HepG2 (cell line): ENCODE measurements around the gene DEDD2. TPM values are rescaled to one million over a fixed set of nuclear protein-coding genes. Genes with fewer than 3 reads are reported as not detected.

Source experiments
- CHD2 ChIP-seq: IDR thresholded peaks from 2 replicates; pipeline ENCODE4 v1.6.1; 2011; ENCODE audit warnings: low read depth, low read length, improper control_type of control experiment
- HNF4A ChIP-seq: sonication (generic); formaldehyde crosslinking; IDR thresholded peaks from 2 replicates; pipeline ENCODE4 v1.4.0; 2020; ENCODE audit warnings: missing genetic modification reagents
- LCORL ChIP-seq, 2 experiments: fragments of 450-650 bp in 1 of 2; sonication (generic) in 1 of 2; formaldehyde crosslinking in 1 of 2; IDR thresholded peaks; 2 replicates each; pipeline versions ENCODE4 v1.5.0 to v1.6.1; 2017 to 2020; ENCODE audit warnings: antibody characterized with exemption in 1 of 2, missing genetic modification reagents in 1 of 2
- PAF1 ChIP-seq: IDR thresholded peaks from 2 replicates; pipeline ENCODE4 v1.6.1; 2016; ENCODE audit warnings: missing genetic modification reagents, missing compliant biosample characterization
- SATB2 ChIP-seq: sonication (generic); formaldehyde crosslinking; IDR thresholded peaks from 2 replicates; pipeline ENCODE4 v1.5.0; 2020; ENCODE audit warnings: missing genetic modification reagents
- U2AF2 ChIP-seq: fragments of 200-400 bp; formaldehyde crosslinking; IDR thresholded peaks from 2 replicates; pipeline ENCODE4 v1.6.1; 2017; ENCODE audit warnings: low read depth, mild to moderate bottlenecking, low read length
- ZBTB21 ChIP-seq: sonication (generic); formaldehyde crosslinking; IDR thresholded peaks from 2 replicates; pipeline ENCODE4 v1.4.0; 2020; ENCODE audit warnings: missing genetic modification reagents
- ZNF205 ChIP-seq: IDR thresholded peaks from 2 replicates; pipeline ENCODE4 v1.6.1; 2018; ENCODE audit warnings: missing biosample characterization, missing genetic modification reagents
- ZSCAN9 ChIP-seq: IDR thresholded peaks from 2 replicates; pipeline ENCODE4 v1.6.1; 2016; ENCODE audit warnings: borderline replicate concordance
- polyA plus RNA-seq, 8 experiments: library from polyadenylated mRNA; depleted of rRNA in 3 of 8; stranded (reverse) in 7 of 8; unstranded in 1 of 8; fragments of >200 nt; fragmentation: Illumina TruSeq in 4 of 8; extraction: Trizol in 4 of 8; gene quantifications; 2 replicates each; pipeline versions ENCODE4 v1.2.1 to v1.2.3, GENCODE V29; 2011 to 2016; ENCODE audit warnings: low read depth in 4 of 8, missing spikeins in 1 of 8, mixed read lengths in 1 of 8; ENCODE audit not compliant: insufficient read depth in 1 of 8
- total RNA-seq, 5 experiments: library from RNA; depleted of rRNA; stranded (reverse); fragments of >200 nt; fragmentation: Illumina TruSeq; extraction: Trizol; gene quantifications; 2 replicates each; pipeline ENCODE4 v1.2.3, GENCODE V29; 2016; ENCODE audit warnings: low read depth in 1 of 5
- TF ChIP-seq, protein P1 (sequence below): sonication (generic); formaldehyde crosslinking; IDR thresholded peaks from 2 replicates; pipeline ENCODE4 v1.4.0; 2020; ENCODE audit warnings: missing genetic modification reagents, borderline replicate concordance
- TF ChIP-seq, protein P2 (sequence below): sonication (generic); formaldehyde crosslinking; IDR thresholded peaks from 2 replicates; pipeline ENCODE4 v1.4.0; 2020; ENCODE audit warnings: missing genetic modification reagents, borderline replicate concordance
- TF ChIP-seq, protein P3 (sequence below): IDR thresholded peaks from 2 replicates; pipeline ENCODE4 v1.6.1; 2016
- TF ChIP-seq, protein P4 (sequence below), 2 experiments: sonication (generic) in 1 of 2; formaldehyde crosslinking in 1 of 2; IDR thresholded peaks; 2 replicates each; pipeline versions ENCODE4 v1.4.0 to v1.6.1; 2018 to 2020; ENCODE audit warnings: missing genetic modification reagents in 2 of 2, borderline replicate concordance in 1 of 2, low read depth in 1 of 2, mild to moderate bottlenecking in 1 of 2, missing biosample characterization in 1 of 2
- TF ChIP-seq, protein P5 (sequence below): sonication (generic); IDR thresholded peaks from 2 replicates; pipeline ENCODE4 v1.6.1; 2016; ENCODE audit warnings: low read depth, borderline replicate concordance
- TF ChIP-seq, protein P6 (sequence below): sonication (generic); formaldehyde crosslinking; IDR thresholded peaks from 2 replicates; pipeline ENCODE4 v1.9.0; 2021; ENCODE audit warnings: missing genetic modification reagents, borderline replicate concordance

The DEDD2 gene
- total and polyA plus RNA-seq, 2 of the 13 experiments (the other 11 are each of a cell fraction or from before 2014, with no cell fraction given): 19.2 to 24.7 TPM

DNA sequence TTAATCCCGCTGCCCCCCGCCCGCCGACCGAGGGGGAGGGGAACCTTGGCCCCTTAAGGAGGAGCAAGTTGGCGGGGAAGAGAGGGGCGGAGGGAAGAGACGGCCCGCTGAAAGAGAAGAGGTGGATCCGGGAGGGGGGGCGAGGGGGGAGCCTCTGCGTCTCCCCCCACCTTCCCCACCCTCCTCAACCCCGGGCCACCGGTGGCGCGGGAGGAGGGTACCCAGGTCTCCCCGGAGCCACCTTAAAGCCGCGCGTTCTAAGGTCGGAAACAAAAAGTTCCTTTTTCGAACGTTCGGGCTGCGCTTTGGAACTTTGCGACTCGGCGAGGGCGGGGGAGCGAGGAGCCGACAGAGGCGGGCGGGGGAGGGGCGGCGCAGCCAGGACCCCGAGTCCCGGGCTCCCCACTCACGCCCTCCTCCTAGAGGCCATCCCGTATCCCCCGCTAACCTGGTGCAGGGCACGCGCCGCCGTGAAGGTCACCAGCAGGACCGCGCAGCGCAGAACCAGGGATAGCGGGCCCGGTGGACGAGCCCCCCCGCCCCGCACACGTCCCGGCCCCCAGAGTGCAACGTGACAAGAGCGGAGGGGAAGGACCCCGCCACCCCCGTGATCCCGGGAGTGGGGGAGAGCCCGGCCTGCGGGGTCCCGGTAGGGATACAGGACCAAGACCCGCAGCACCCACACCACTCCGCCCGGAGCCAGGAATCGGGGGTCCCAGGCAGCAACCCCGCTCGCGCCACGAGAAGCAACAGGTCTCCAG lies 36.8 kb upstream of the DEDD2 start (continued):
- TF ChIP-seq, protein P1, sequence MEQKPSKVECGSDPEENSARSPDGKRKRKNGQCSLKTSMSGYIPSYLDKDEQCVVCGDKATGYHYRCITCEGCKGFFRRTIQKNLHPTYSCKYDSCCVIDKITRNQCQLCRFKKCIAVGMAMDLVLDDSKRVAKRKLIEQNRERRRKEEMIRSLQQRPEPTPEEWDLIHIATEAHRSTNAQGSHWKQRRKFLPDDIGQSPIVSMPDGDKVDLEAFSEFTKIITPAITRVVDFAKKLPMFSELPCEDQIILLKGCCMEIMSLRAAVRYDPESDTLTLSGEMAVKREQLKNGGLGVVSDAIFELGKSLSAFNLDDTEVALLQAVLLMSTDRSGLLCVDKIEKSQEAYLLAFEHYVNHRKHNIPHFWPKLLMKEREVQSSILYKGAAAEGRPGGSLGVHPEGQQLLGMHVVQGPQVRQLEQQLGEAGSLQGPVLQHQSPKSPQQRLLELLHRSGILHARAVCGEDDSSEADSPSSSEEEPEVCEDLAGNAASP (CRISPR knock-in tag): 0 out of 2 replicates have a peak, but pooled peaks have one; percentile 45
- TF ChIP-seq ZNF205 (CRISPR knock-in tag) (0 out of 2 replicates have a peak, but pooled peaks have one; percentile 30), CHD2 (peak; percentile 39; the same call in 1 of the 2 replicates), ZBTB21 (CRISPR knock-in tag) (no peak), LCORL (IDR thresholded peaks at IDR 0.05) (no peak), LCORL (CRISPR knock-in tag; IDR thresholded peaks at IDR 0.05) (peak; percentile 27; the same call in 1 of the 2 replicates), SATB2 (no peak), HNF4A (peak; percentile 70), PAF1 (no peak), ZSCAN9 (no peak), U2AF2 (0 out of 2 replicates have a peak, but pooled peaks have one; percentile 62)
- TF ChIP-seq, protein P2, sequence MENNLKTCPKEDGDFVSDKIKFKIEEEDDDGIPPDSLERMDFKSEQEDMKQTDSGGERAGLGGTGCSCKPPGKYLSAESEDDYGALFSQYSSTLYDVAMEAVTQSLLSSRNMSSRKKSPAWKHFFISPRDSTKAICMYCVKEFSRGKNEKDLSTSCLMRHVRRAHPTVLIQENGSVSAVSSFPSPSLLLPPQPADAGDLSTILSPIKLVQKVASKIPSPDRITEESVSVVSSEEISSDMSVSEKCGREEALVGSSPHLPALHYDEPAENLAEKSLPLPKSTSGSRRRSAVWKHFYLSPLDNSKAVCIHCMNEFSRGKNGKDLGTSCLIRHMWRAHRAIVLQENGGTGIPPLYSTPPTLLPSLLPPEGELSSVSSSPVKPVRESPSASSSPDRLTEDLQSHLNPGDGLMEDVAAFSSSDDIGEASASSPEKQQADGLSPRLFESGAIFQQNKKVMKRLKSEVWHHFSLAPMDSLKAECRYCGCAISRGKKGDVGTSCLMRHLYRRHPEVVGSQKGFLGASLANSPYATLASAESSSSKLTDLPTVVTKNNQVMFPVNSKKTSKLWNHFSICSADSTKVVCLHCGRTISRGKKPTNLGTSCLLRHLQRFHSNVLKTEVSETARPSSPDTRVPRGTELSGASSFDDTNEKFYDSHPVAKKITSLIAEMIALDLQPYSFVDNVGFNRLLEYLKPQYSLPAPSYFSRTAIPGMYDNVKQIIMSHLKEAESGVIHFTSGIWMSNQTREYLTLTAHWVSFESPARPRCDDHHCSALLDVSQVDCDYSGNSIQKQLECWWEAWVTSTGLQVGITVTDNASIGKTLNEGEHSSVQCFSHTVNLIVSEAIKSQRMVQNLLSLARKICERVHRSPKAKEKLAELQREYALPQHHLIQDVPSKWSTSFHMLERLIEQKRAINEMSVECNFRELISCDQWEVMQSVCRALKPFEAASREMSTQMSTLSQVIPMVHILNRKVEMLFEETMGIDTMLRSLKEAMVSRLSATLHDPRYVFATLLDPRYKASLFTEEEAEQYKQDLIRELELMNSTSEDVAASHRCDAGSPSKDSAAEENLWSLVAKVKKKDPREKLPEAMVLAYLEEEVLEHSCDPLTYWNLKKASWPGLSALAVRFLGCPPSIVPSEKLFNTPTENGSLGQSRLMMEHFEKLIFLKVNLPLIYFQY (CRISPR knock-in tag): no peak; the same call in 1 of the 2 replicates
- TF ChIP-seq, protein P3, sequence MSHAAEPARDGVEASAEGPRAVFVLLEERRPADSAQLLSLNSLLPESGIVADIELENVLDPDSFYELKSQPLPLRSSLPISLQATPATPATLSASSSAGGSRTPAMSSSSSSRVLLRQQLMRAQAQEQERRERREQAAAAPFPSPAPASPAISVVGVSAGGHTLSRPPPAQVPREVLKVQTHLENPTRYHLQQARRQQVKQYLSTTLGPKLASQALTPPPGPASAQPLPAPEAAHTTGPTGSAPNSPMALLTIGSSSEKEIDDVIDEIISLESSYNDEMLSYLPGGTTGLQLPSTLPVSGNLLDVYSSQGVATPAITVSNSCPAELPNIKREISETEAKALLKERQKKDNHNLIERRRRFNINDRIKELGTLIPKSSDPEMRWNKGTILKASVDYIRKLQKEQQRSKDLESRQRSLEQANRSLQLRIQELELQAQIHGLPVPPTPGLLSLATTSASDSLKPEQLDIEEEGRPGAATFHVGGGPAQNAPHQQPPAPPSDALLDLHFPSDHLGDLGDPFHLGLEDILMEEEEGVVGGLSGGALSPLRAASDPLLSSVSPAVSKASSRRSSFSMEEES (CRISPR knock-in tag): 0 out of 2 replicates have a peak, but pooled peaks have one; percentile 11
- TF ChIP-seq, protein P4, sequence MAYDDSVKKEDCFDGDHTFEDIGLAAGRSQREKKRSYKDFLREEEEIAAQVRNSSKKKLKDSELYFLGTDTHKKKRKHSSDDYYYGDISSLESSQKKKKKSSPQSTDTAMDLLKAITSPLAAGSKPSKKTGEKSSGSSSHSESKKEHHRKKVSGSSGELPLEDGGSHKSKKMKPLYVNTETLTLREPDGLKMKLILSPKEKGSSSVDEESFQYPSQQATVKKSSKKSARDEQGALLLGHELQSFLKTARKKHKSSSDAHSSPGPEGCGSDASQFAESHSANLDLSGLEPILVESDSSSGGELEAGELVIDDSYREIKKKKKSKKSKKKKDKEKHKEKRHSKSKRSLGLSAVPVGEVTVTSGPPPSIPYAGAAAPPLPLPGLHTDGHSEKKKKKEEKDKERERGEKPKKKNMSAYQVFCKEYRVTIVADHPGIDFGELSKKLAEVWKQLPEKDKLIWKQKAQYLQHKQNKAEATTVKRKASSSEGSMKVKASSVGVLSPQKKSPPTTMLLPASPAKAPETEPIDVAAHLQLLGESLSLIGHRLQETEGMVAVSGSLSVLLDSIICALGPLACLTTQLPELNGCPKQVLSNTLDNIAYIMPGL (CRISPR knock-in tag; IDR thresholded peaks at IDR 0.05; ENCODE audit: borderline replicate concordance in 1 of 2, low read depth in 1 of 2): peak; percentile 10 to 68; a peak in 1 of 4 replicates
- TF ChIP-seq, protein P5, sequence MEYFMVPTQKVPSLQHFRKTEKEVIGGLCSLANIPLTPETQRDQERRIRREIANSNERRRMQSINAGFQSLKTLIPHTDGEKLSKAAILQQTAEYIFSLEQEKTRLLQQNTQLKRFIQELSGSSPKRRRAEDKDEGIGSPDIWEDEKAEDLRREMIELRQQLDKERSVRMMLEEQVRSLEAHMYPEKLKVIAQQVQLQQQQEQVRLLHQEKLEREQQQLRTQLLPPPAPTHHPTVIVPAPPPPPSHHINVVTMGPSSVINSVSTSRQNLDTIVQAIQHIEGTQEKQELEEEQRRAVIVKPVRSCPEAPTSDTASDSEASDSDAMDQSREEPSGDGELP: peak; percentile 17; the same call in 1 of the 2 replicates
- TF ChIP-seq, protein P6, sequence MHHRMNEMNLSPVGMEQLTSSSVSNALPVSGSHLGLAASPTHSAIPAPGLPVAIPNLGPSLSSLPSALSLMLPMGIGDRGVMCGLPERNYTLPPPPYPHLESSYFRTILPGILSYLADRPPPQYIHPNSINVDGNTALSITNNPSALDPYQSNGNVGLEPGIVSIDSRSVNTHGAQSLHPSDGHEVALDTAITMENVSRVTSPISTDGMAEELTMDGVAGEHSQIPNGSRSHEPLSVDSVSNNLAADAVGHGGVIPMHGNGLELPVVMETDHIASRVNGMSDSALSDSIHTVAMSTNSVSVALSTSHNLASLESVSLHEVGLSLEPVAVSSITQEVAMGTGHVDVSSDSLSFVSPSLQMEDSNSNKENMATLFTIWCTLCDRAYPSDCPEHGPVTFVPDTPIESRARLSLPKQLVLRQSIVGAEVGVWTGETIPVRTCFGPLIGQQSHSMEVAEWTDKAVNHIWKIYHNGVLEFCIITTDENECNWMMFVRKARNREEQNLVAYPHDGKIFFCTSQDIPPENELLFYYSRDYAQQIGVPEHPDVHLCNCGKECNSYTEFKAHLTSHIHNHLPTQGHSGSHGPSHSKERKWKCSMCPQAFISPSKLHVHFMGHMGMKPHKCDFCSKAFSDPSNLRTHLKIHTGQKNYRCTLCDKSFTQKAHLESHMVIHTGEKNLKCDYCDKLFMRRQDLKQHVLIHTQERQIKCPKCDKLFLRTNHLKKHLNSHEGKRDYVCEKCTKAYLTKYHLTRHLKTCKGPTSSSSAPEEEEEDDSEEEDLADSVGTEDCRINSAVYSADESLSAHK (CRISPR knock-in tag): no peak
